ENCODE measurements around the gene NAB2.

NAB2 gene

GRCh38 chr12:57092876-57093414 lies 4.0 kb downstream of the NAB2 start:
- DNase-seq (ENCODE audit: low read depth in 1 of 2, low spot score in 1 of 2) = no peak

GRCh38 chr12:57093415-57094207 lies 4.7 kb downstream of the NAB2 start:
- DNase-seq (ENCODE audit: low read depth in 1 of 2, low spot score in 1 of 2) = peak in 1 of 2 donors; percentile 33

- DNase-seq (ENCODE audit: low read depth in 1 of 2, low spot score in 1 of 2) = no peak
Observed at GRCh38 chr12:57094208-57095160, 5.6 kb downstream of the NAB2 start.

GRCh38 chr12:57095440-57095839 lies 6.5 kb downstream of the NAB2 start:
- DNase-seq (ENCODE audit: low read depth in 1 of 2, low spot score in 1 of 2) = no peak

GRCh38 chr12:57096099-57096572 lies 7.2 kb downstream of the NAB2 start:
- DNase-seq (ENCODE audit: low read depth in 1 of 2, low spot score in 1 of 2) = no peak

GRCh38 chr12:57096748-57097553 lies 8.0 kb downstream of the NAB2 start:
- no peak for DNase-seq (ENCODE audit: low read depth in 1 of 2, low spot score in 1 of 2)

GRCh38 chr12:57097554-57097835 lies 8.6 kb downstream of the NAB2 start:
- no peak for DNase-seq (ENCODE audit: low read depth in 1 of 2, low spot score in 1 of 2)

- no peak for DNase-seq (ENCODE audit: low read depth in 1 of 2, low spot score in 1 of 2)
Observed at GRCh38 chr12:57098546-57098945, 9.6 kb downstream of the NAB2 start.

- no peak for DNase-seq (ENCODE audit: low read depth in 1 of 2, low spot score in 1 of 2)
Observed at GRCh38 chr12:57099047-57099714, 10.3 kb downstream of the NAB2 start.

GRCh38 chr12:57099766-57100165 lies 10.9 kb downstream of the NAB2 start:
- no peak for DNase-seq (ENCODE audit: low read depth in 1 of 2, low spot score in 1 of 2)

GRCh38 chr12:57101892-57102695 lies 13.2 kb downstream of the NAB2 start:
- DNase-seq (ENCODE audit: low read depth in 1 of 2, low spot score in 1 of 2) = no peak

GRCh38 chr12:57103856-57104255 lies 14.9 kb downstream of the NAB2 start:
- DNase-seq (ENCODE audit: low read depth in 1 of 2, low spot score in 1 of 2) = no peak

GRCh38 chr12:57104292-57104910 lies 15.5 kb downstream of the NAB2 start:
- DNase-seq (ENCODE audit: low read depth in 1 of 2, low spot score in 1 of 2) = no peak

GRCh38 chr12:57105011-57105753 lies 16.3 kb downstream of the NAB2 start:
- DNase-seq (ENCODE audit: low read depth in 1 of 2, low spot score in 1 of 2) = no peak

GRCh38 chr12:57106021-57106708 lies 17.3 kb downstream of the NAB2 start:
- no peak for DNase-seq (ENCODE audit: low read depth in 1 of 2, low spot score in 1 of 2)

GRCh38 chr12:57107456-57108155 lies 18.7 kb downstream of the NAB2 start:
- no peak for DNase-seq (ENCODE audit: low read depth in 1 of 2, low spot score in 1 of 2)
